K562 (cell line): ENCODE data around the gene HOXB8. TPM values are rescaled to one million over a fixed set of nuclear protein-coding genes. Genes with fewer than 3 reads are reported as not detected.
A peak's percentile ranks its signal among the peaks of the same experiment; 100 is the strongest.

ENCODE experiments used
- C11orf30 ChIP-seq: fragments of 450-650 bp; IDR thresholded peaks from 2 replicates; pipeline ENCODE4 v1.6.1; 2016; ENCODE audit warnings: low read depth, mild to moderate bottlenecking
- CC2D1A ChIP-seq: fragments of 450-650 bp; IDR thresholded peaks from 2 replicates; pipeline ENCODE4 v1.6.1; 2017; ENCODE audit warnings: mild to moderate bottlenecking
- CEBPB ChIP-seq: fragments of 450-650 bp; IDR thresholded peaks from 2 replicates; pipeline ENCODE4 v1.6.1; 2016; ENCODE audit warnings: missing genetic modification characterization, missing compliant biosample characterization
- CEBPG ChIP-seq, 3 experiments: fragments of 200-800 bp in 1 of 3; sonication (Bioruptor generic) in 1 of 3; sonication (generic) in 1 of 3; formaldehyde crosslinking in 1 of 3; IDR thresholded peaks in 2 of 3; conservative IDR thresholded peaks in 1 of 3; 2 replicates each; pipeline versions ENCODE4 v1.6.1 to v1.8.0; 2016 to 2022; ENCODE audit warnings: missing compliant biosample characterization in 2 of 3, missing genetic modification characterization in 2 of 3, mild to moderate bottlenecking in 1 of 3, missing genetic modification reagents in 1 of 3
- E2F4 ChIP-seq: sonication (generic); formaldehyde crosslinking; IDR thresholded peaks from 2 replicates; pipeline ENCODE4 v1.8.0; 2022; ENCODE audit warnings: mild to moderate bottlenecking, low read depth, missing genetic modification reagents
- E2F8 ChIP-seq: fragments of 450-650 bp; IDR thresholded peaks from 2 replicates; pipeline ENCODE4 v1.7.1; 2018; ENCODE audit warnings: mild to moderate bottlenecking, low read depth; ENCODE audit not compliant: partially characterized antibody
- ESRRB ChIP-seq: fragments of 250-450 bp; sonication (Bioruptor Pico); IDR thresholded peaks from 2 replicates; pipeline ENCODE4 v1.5.0; 2020; ENCODE audit warnings: mild to moderate bottlenecking, moderate library complexity, borderline replicate concordance
- KAT8 ChIP-seq: fragments of 450-650 bp; IDR thresholded peaks from 2 replicates; pipeline ENCODE4 v1.6.1; 2016; ENCODE audit warnings: low read depth, mild to moderate bottlenecking
- KHSRP ChIP-seq: fragments of 450-650 bp; IDR thresholded peaks from 2 replicates; pipeline ENCODE4 v1.6.1; 2017
- LARP7 ChIP-seq: fragments of 450-650 bp; IDR thresholded peaks from 2 replicates; pipeline ENCODE4 v1.6.1; 2016
- MAX ChIP-seq: sonication (generic); formaldehyde crosslinking; IDR thresholded peaks from 2 replicates; pipeline ENCODE4 v1.9.0; 2022; ENCODE audit warnings: mild to moderate bottlenecking, missing genetic modification reagents
- MBD2 ChIP-seq: sonication (generic); IDR thresholded peaks from 2 replicates; pipeline ENCODE4 v1.6.1; 2016; ENCODE audit warnings: low read depth, borderline replicate concordance
- NR2F6 ChIP-seq: fragments of 450-650 bp; formaldehyde crosslinking; IDR thresholded peaks from 2 replicates; pipeline ENCODE4 v1.4.0; 2020; ENCODE audit warnings: mild to moderate bottlenecking
- NUFIP1 ChIP-seq: fragments of 450-650 bp; IDR thresholded peaks from 2 replicates; pipeline ENCODE4 v1.6.1; 2018; ENCODE audit not compliant: partially characterized antibody
- POLR2A ChIP-seq: fragments of 450-650 bp; conservative IDR thresholded peaks from 2 replicates; pipeline ENCODE4 v1.6.1; 2016
- SAP30 ChIP-seq: fragments of 200-600 bp; sonication (generic); IDR thresholded peaks from 2 replicates; pipeline ENCODE4 v1.6.1; 2012; ENCODE audit warnings: borderline replicate concordance, low read depth, mild to moderate bottlenecking, moderate library complexity, low read length, control low read depth, inconsistent platforms; ENCODE audit not compliant: insufficient read depth, poor library complexity, severe bottlenecking
- SMAD2 ChIP-seq: fragments of 150-350 bp; IDR thresholded peaks from 2 replicates; pipeline ENCODE4 v1.6.1; 2014; ENCODE audit warnings: low read depth, mild to moderate bottlenecking, low read length
- SMAD3 ChIP-seq: fragments of 450-650 bp; formaldehyde crosslinking; conservative IDR thresholded peaks from 2 replicates; pipeline ENCODE4 v1.4.0; 2020; ENCODE audit warnings: mild to moderate bottlenecking
- SP2 ChIP-seq: IDR thresholded peaks from 2 replicates; pipeline ENCODE4 v1.6.1; 2011; ENCODE audit warnings: mild to moderate bottlenecking, low read depth, low read length, moderate library complexity; ENCODE audit not compliant: poor library complexity, severe bottlenecking; ENCODE audit errors: extremely low read depth
- TAF9B ChIP-seq: fragments of 450-650 bp; IDR thresholded peaks from 2 replicates; pipeline ENCODE4 v1.6.1; 2018; ENCODE audit warnings: mild to moderate bottlenecking; ENCODE audit not compliant: partially characterized antibody
- TBP ChIP-seq: optimal IDR thresholded peaks from 2 replicates; pipeline ENCODE3; 2011; ENCODE audit warnings: low read depth, low read length, improper control_type of control experiment
- USF1 ChIP-seq: sonication (generic); formaldehyde crosslinking; IDR thresholded peaks from 2 replicates; pipeline ENCODE4 v1.9.0; 2022; ENCODE audit warnings: mild to moderate bottlenecking, missing genetic modification reagents
- ZBTB17 ChIP-seq: fragments of 450-650 bp; formaldehyde crosslinking; IDR thresholded peaks from 2 replicates; pipeline ENCODE4 v1.4.0; 2020; ENCODE audit warnings: mild to moderate bottlenecking
- ZNF316 ChIP-seq: fragments of 450-650 bp; IDR thresholded peaks from 2 replicates; pipeline ENCODE4 v1.6.1; 2016
- ZNF644 ChIP-seq: fragments of 200-800 bp; sonication (Bioruptor generic); IDR thresholded peaks from 2 replicates; pipeline ENCODE4 v1.6.1; 2016; ENCODE audit warnings: low read depth, missing genetic modification characterization, missing compliant biosample characterization
- polyA plus RNA-seq, 8 experiments: library from polyadenylated mRNA; depleted of rRNA in 4 of 8; stranded (reverse) in 5 of 8; unstranded in 3 of 8; fragments of >200 nt; fragmentation: Nextera tagmentation in 2 of 8; fragmentation: Illumina TruSeq in 1 of 8; extraction: Ambion mirVana in 2 of 8; extraction: Trizol in 1 of 8; gene quantifications; 2 replicates each; pipeline versions ENCODE4 v1.2.1 to v1.2.3, GENCODE V29; 2011 to 2014; ENCODE audit warnings: inconsistent platforms in 1 of 8, missing spikeins in 1 of 8
- total RNA-seq, 7 experiments: library from RNA; depleted of rRNA in 6 of 7; stranded (reverse); fragments of >200 nt in 6 of 7; fragmentation: Illumina TruSeq in 2 of 7; extraction: Trizol in 2 of 7; gene quantifications; 2 replicates each; pipeline versions ENCODE4 v1.2.1 to v1.2.3, GENCODE V29; 2011 to 2021; ENCODE audit warnings: low replicate concordance in 1 of 7

HOXB8 gene
- total and polyA plus RNA-seq, 9 of the 15 experiments (the other 6 are each of a cell fraction or from before 2014, with no cell fraction given): 0.52 to 23.8 (median 3.6) TPM

GRCh38 chr17:48576479-48577309 is 38.4 kb downstream of the HOXB8 start (continued):
- no peak for TF ChIP-seq ESRRB (CRISPR knock-in tag)
- TF ChIP-seq SMAD3 (CRISPR knock-in tag): no peak
- TF ChIP-seq USF1 (CRISPR knock-in tag): no peak
- TF ChIP-seq SP2: no peak
- TF ChIP-seq MAX (CRISPR knock-in tag): no peak
- no peak for TF ChIP-seq E2F8
- TF ChIP-seq MBD2: 0 out of 2 replicates have a peak, but pooled peaks have one; percentile 9
- TF ChIP-seq TAF9B: peak; percentile 24
- no peak for TF ChIP-seq TBP
- peak; percentile 26; the same call in 1 of the 2 replicates for TF ChIP-seq ZBTB17 (CRISPR knock-in tag)
- TF ChIP-seq POLR2A: no peak; the same call in none of the 2 replicates
- TF ChIP-seq CEBPB (tag): peak; percentile 43; the same call in 1 of the 2 replicates
- peak; percentile 53 for TF ChIP-seq SAP30
- TF ChIP-seq CC2D1A: no peak
- TF ChIP-seq SMAD2: no peak
- no peak for TF ChIP-seq ZNF644
- no peak for TF ChIP-seq E2F4 (CRISPR knock-in tag)
- no peak for TF ChIP-seq KAT8
- TF ChIP-seq C11orf30: no peak
- TF ChIP-seq NUFIP1: no peak
- TF ChIP-seq KHSRP: no peak
- peak; percentile 54; the same call in 1 of the 2 replicates for TF ChIP-seq CEBPG (CRISPR knock-in tag; IDR thresholded peaks at IDR 0.05)
- TF ChIP-seq CEBPG (tag; conservative IDR thresholded peaks at IDR 0.05 in 1 of 2, IDR thresholded peaks at IDR 0.05 in 1 of 2): peak; percentile 67 to 85
- TF ChIP-seq LARP7: no peak
- TF ChIP-seq NR2F6 (CRISPR knock-in tag): no peak
- TF ChIP-seq ZNF316: no peak
